Right ventricle myocardium inferior (tissue), 1 donor: ENCODE results near the gene COA5. TPM values are rescaled to one million over a fixed set of nuclear protein-coding genes. Genes with fewer than 3 reads are reported as not detected.

Source experiments
- ATAC-seq: fragments of 200-7000 bp; cut with Tn5 transposase; one replicate; pipeline ENCODE4 v1.9.1; 2020; ENCODE audit warnings: mild to moderate bottlenecking, moderate library complexity
- DNase-seq: peaks from one replicate; pipeline ENCODE4 v3.0.0; 2021; ENCODE audit errors: missing footprints
- intact Hi-C: fragments of 100-400 bp; cut with DNase I; formaldehyde crosslinking; loops from one replicate; pipeline ENCODE4 v1.11.0; 2022
- long read RNA-seq: library from polyadenylated mRNA; unstranded; transcript quantifications from one replicate; pipeline ENCODE4 v2.0.0, GENCODE V29; 2021
- total RNA-seq: library from RNA; stranded (reverse); fragmentation: NEBNext Ultra II Directional; extraction: Animal tissue kit (Norgen Biotek cat#: 25700); gene quantifications from one replicate; pipeline ENCODE4 v1.2.1, GENCODE V29; 2021
- donor health status: DM: no; HTN: yes; CAD: no; lungs with severe emphysema.

Gene COA5
- total RNA-seq, result 25.6 TPM
- long read RNA-seq, transcript COA5-201 (3 exons, 1,754 nt), result major isoform, 23 of 28 reads
- long read RNA-seq, partial matches to known transcripts, result 0 of 28 reads
- long read RNA-seq, other reads (novel, unspliced or antisense), result 2 of 28 reads

- peak; percentile 94 for DNase-seq
- intact Hi-C loops, result no loop called here
- ATAC-seq, result peak; percentile 97
These were observed at the start of gene COA5, which contains the start of gene UNC50 for GRCh38 chr2:98608116-98608961. COA5 (minus strand) TSS chr2:98608512; CDS start chr2:98608405, 107 bp downstream. UNC50 (plus strand) TSS chr2:98608589; CDS start chr2:98609760, 1,171 bp downstream.

GRCh38 chr2:98656800-98657199 is 48.5 kb upstream of the COA5 start:
- no peak for DNase-seq
- ATAC-seq, result no peak
- intact Hi-C loops, result no loop called here

GRCh38 chr2:98654699-98655495 is 46.6 kb upstream of the COA5 start:
- DNase-seq (no peak), ATAC-seq (no peak)
- intact Hi-C loops, result no loop called here

GRCh38 chr2:98650998-98651397 is 42.7 kb upstream of the COA5 start:
- intact Hi-C loops, result no loop called here
- no peak for DNase-seq
- no peak for ATAC-seq

GRCh38 chr2:98649992-98650375 is 41.7 kb upstream of the COA5 start:
- no peak for DNase-seq
- intact Hi-C loops, result loop anchor here (1.0 kb wide), 1 partner anchor 187 kb away; no protein-coding TSS in a partner anchor
- no peak for ATAC-seq

- intact Hi-C loops, result loop anchor here (1.0 kb wide), 1 partner anchor 188 kb away; no protein-coding TSS in a partner anchor
- DNase-seq, result no peak
- peak; percentile 90 for ATAC-seq
These were observed 41.1 kb upstream of the COA5 start for GRCh38 chr2:98649135-98649991.

GRCh38 chr2:98648451-98648850 is 40.1 kb upstream of the COA5 start:
- no peak for ATAC-seq
- intact Hi-C loops, result no loop called here
- no peak for DNase-seq

- DNase-seq (no peak), ATAC-seq (no peak)
- intact Hi-C loops, result no loop called here
These were observed 39.3 kb upstream of the COA5 start for GRCh38 chr2:98647636-98648035.

GRCh38 chr2:98643496-98644100 is 35.3 kb upstream of the COA5 start:
- intact Hi-C loops, result no loop called here
- ATAC-seq, result no peak
- no peak for DNase-seq

- ATAC-seq (no peak), DNase-seq (no peak)
- intact Hi-C loops, result no loop called here
These were observed 29.3 kb upstream of the COA5 start for GRCh38 chr2:98637401-98638147.

- DNase-seq, result no peak
- intact Hi-C loops, result no loop called here
These were observed 26.2 kb upstream of the COA5 start for GRCh38 chr2:98634406-98635092.

GRCh38 chr2:98632351-98632750 is 24.0 kb upstream of the COA5 start:
- DNase-seq, result no peak
- intact Hi-C loops, result no loop called here
- ATAC-seq, result no peak

More at GRCh38 chr2:98634406-98635092, 26.2 kb upstream of the COA5 start:
- no peak for ATAC-seq

GRCh38 chr2:98623657-98624056 is 15.3 kb upstream of the COA5 start:
- ATAC-seq (peak; percentile 60), DNase-seq (peak; percentile 79)
- intact Hi-C loops, result no loop called here

GRCh38 chr2:98617149-98617548 is 8.8 kb upstream of the COA5 start:
- ATAC-seq, result no peak
- DNase-seq, result no peak
- intact Hi-C loops, result no loop called here

- DNase-seq (no peak), ATAC-seq (no peak)
- intact Hi-C loops, result no loop called here
These were observed 7.2 kb upstream of the COA5 start for GRCh38 chr2:98615481-98615880.

GRCh38 chr2:98614024-98614739 is 5.9 kb upstream of the COA5 start:
- intact Hi-C loops, result no loop called here
- DNase-seq, result no peak
- peak; percentile 10 for ATAC-seq
